22Rv1 (cell line): ENCODE results near the gene SLC35E3.

Experiments used
- H3K27ac ChIP-seq: fragments of 450-650 bp; 2 replicates; pipeline ENCODE4 v1.5.1; 2017
- CTCF ChIP-seq: fragments of 450-650 bp; IDR thresholded peaks from 2 replicates; pipeline ENCODE4 v1.5.1; 2017; ENCODE audit warnings: mild to moderate bottlenecking
- ZFX ChIP-seq: fragments of 450-650 bp; IDR thresholded peaks from 2 replicates; pipeline ENCODE4 v1.6.1; 2017; ENCODE audit warnings: antibody characterized with exemption, borderline replicate concordance

Gene SLC35E3

GRCh38 chr12:68780731-68781130, 34.8 kb downstream of the SLC35E3 start:
- no peak for TF ChIP-seq CTCF
- no peak overlapping the region for H3K27ac ChIP-seq

GRCh38 chr12:68781728-68782127, 35.8 kb downstream of the SLC35E3 start:
- no peak overlapping the region for H3K27ac ChIP-seq
- no peak for TF ChIP-seq CTCF
- TF ChIP-seq ZFX = no peak

- no peak for TF ChIP-seq ZFX
- no peak for TF ChIP-seq CTCF
- H3K27ac ChIP-seq = no peak overlapping the region
Observed at GRCh38 chr12:68784015-68784414, 38.0 kb downstream of the SLC35E3 start.

GRCh38 chr12:68785358-68785757, 39.4 kb downstream of the SLC35E3 start:
- no peak overlapping the region for H3K27ac ChIP-seq
- TF ChIP-seq CTCF (no peak), ZFX (no peak)

GRCh38 chr12:68785823-68786222, 39.8 kb downstream of the SLC35E3 start:
- no peak for TF ChIP-seq CTCF
- no peak overlapping the region for H3K27ac ChIP-seq

- TF ChIP-seq CTCF (0 out of 2 replicates have a peak, but pooled peaks have one; percentile 14), ZFX (no peak)
- no peak overlapping the region for H3K27ac ChIP-seq
Observed at GRCh38 chr12:68786929-68787328, 41.0 kb downstream of the SLC35E3 start.

- TF ChIP-seq CTCF = no peak
- no peak for TF ChIP-seq ZFX
- no peak overlapping the region for H3K27ac ChIP-seq
Observed at GRCh38 chr12:68788554-68789143, 42.7 kb downstream of the SLC35E3 start.
